Pancreas (tissue), 10 donors: ENCODE measurements around the gene ITIH3. TPM values are rescaled to one million over a fixed set of nuclear protein-coding genes. Genes with fewer than 3 reads are reported as not detected.
A peak's percentile ranks its signal among the peaks of the same experiment; 100 is the strongest.

ENCODE experiments used
- ATAC-seq, 4 donors: fragments of 200-7000 bp; cut with Tn5 transposase; one replicate each; pipeline versions ENCODE4 v1.8.0 to v1.9.1; 2020; ENCODE audit warnings: mild to moderate bottlenecking in 4 of 4, moderate library complexity in 4 of 4
- DNase-seq, 6 donors: peaks; one replicate each; pipeline ENCODE4 v3.0.0-alpha.2; 2020
- FAIRE-seq: peaks from 2 replicates; lab custom pipeline; 2012; peaks lifted over from hg19 to GRCh38; lab: Jason Lieb, UNC
- H3K27ac ChIP-seq, 4 donors: fragments of 200-600 bp; sonication (generic); 1 replicate in 3 of 4; 2 replicates in 1 of 4; pipeline versions ENCODE4 v1.5.0 to v1.8.0; 2020
- H3K27me3 ChIP-seq, 4 donors: fragments of 200-600 bp; one replicate each; pipeline ENCODE4 v1.8.0; 2021
- H3K36me3 ChIP-seq, 3 donors: fragments of 200-600 bp; sonication (generic) in 1 of 3; one replicate each; pipeline versions ENCODE4 v1.5.0 to v1.8.0; 2020 to 2021
- H3K4me1 ChIP-seq, 3 donors: fragments of 200-600 bp; one replicate each; pipeline ENCODE4 v1.8.0; 2021
- H3K4me3 ChIP-seq, 4 donors: fragments of 200-600 bp; sonication (generic) in 2 of 4; one replicate each; pipeline versions ENCODE4 v1.5.0 to v1.8.0; 2020 to 2021
- H3K9me3 ChIP-seq, 4 donors: fragments of 200-600 bp; one replicate each; pipeline ENCODE4 v1.8.0; 2021
- WGBS, 2 donors: extraction: QIAGEN DNeasy Blood & Tissue Kit; methylation state at CpG; one replicate each; pipeline ENCODE4 v1.1.7; 2013; 5-methylcytosine and 5-hydroxymethylcytosine counted together
- intact Hi-C, 3 donors: fragments of 100-400 bp; cut with DNase I; formaldehyde crosslinking; loops; one replicate each; pipeline versions ENCODE4 v1.11.1 to v1.14.2; 2022
- microRNA-seq, 2 donors: library from miRNA; unstranded; fragments of <30 nt; microRNA quantifications; one replicate each; pipeline versions ENCODE4 to v1.1.0, GENCODE V29; 2019 to 2020
- polyA plus RNA-seq, 2 donors: library from polyadenylated mRNA; stranded (reverse); fragments of 200-250 nt; gene quantifications; one replicate each; pipeline ENCODE4 v1.2.3, GENCODE V29; 2013
- total RNA-seq, 6 donors: library from RNA; stranded (reverse); fragmentation: NEBNext Ultra II Directional in 4 of 6; extraction: Animal tissue kit (Norgen Biotek cat#: 25700) in 4 of 6; gene quantifications; one replicate each; pipeline versions ENCODE4 v1.2.1 to v1.2.4, GENCODE V29; 2021 to 2023
- TF ChIP-seq, protein P1 (sequence below), 4 donors: fragments of 200-600 bp; sonication (generic) in 3 of 4; IDR thresholded peaks; one replicate each; pipeline versions ENCODE4 v1.5.0 to v1.8.0; 2021; ENCODE audit warnings: antibody characterized with exemption in 4 of 4
- donor health status: healthy with polysubstance abuse.
- donor health status: DM: no; HTN: no; CAD: no; lungs with moderate emphysema.
- donor health status: DM: no; HTN: no; CAD: no.
- donor health status: control.
- donor health status: control.
- donor health status: Bipolar disorder and iron deficiency.
- donor health status: DM: yes; HTN: yes; CAD: no.
- donor health status: DM: no; HTN: no; CAD: no.
- donor health status: DM: no; HTN: no; CAD: no.
- donor health status: DM: yes; HTN: yes; CAD: no.

The ITIH3 gene
- total and polyA plus RNA-seq, 8 donors: 0.29 to 2.1 (median 1.3) TPM; not detected in 2

DNA sequence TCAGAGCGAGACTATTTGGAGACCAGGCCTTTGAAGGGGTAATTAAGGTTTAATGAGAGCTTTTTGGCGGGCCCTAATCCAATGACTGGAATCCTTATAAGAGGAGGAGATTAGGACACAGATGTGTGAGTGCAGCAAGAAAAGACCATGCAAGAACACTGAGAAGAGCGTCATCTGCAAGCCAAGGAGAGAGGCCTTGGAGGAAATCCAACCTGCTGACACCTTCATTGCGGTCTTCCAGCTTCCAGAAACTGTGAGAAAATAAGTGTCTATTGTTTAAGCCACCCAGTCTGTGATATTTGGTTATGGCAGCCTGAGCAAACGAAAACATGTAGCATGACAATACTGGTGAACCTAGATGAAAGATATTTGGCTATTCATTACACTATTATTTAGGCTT, 63.3 kb downstream of the ITIH3 start:
- intact Hi-C loops: no loop called here
- Histone ChIP-seq H3K9me3 (no peaks in the 10 kb centered on the region), H3K27me3 (no peaks in the 10 kb centered on the region), H3K27ac (peak overlapping the region in 2 of 4 donors; percentile 10 to 33), H3K4me1 (peaks cover 0 to 6% (median 6%) of the 10 kb centered on the region in 3 donors), H3K36me3 (no peaks in the 10 kb centered on the region), H3K4me3 (no peak overlapping the region)
- peak in 3 of 4 donors; percentile 59 to 62 (median 60) for ATAC-seq
- TF ChIP-seq, protein P1, sequence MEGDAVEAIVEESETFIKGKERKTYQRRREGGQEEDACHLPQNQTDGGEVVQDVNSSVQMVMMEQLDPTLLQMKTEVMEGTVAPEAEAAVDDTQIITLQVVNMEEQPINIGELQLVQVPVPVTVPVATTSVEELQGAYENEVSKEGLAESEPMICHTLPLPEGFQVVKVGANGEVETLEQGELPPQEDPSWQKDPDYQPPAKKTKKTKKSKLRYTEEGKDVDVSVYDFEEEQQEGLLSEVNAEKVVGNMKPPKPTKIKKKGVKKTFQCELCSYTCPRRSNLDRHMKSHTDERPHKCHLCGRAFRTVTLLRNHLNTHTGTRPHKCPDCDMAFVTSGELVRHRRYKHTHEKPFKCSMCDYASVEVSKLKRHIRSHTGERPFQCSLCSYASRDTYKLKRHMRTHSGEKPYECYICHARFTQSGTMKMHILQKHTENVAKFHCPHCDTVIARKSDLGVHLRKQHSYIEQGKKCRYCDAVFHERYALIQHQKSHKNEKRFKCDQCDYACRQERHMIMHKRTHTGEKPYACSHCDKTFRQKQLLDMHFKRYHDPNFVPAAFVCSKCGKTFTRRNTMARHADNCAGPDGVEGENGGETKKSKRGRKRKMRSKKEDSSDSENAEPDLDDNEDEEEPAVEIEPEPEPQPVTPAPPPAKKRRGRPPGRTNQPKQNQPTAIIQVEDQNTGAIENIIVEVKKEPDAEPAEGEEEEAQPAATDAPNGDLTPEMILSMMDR (IDR thresholded peaks at IDR 0.05): no peak
- DNase-seq: peak in 2 of 6 donors; percentile 35 to 49
- no peak for FAIRE-seq
- 51 to 53% methylated on average over 5 of the region's 5 CpGs for WGBS, 2 donors

Small RNAs within 50 kb of the gene (microRNA-seq; reads per million reads assigned to microRNA genes)
- gene MIR8064: 0 reads per million in 2 donors

Other genes starting within 250 kb of the ITIH3 start
- gene PBRM1, start 108.9 kb upstream of the ITIH3 start, total RNA-seq: 10 to 100 TPM; 18.3 to 34.9 (median 27.1) TPM
- 1 to 10 TPM; 7.4 to 9.6 TPM for gene PBRM1, start 108.9 kb upstream of the ITIH3 start, polyA plus RNA-seq
- 10 to 100 TPM; 22.4 to 57.7 (median 45.5) TPM for gene GNL3, start 108.8 kb upstream of the ITIH3 start, total RNA-seq
- 10 to 100 TPM; 56.8 to 65.6 TPM for gene GNL3, start 108.8 kb upstream of the ITIH3 start, polyA plus RNA-seq
- 10 to 100 TPM; 19.0 to 35.0 (median 21.0) TPM for gene GLT8D1, start 89.0 kb upstream of the ITIH3 start, total RNA-seq
- gene GLT8D1, start 89.0 kb upstream of the ITIH3 start, polyA plus RNA-seq: 10 to 100 TPM; 24.3 to 40.7 TPM
- 10 to 100 TPM; 54.9 to 87.1 (median 58.7) TPM for gene SPCS1, start 88.7 kb upstream of the ITIH3 start, total RNA-seq
- 100 to 1,000 TPM in 1 of 2 donors, 10 to 100 TPM in 1; 52.4 to 121 TPM for gene SPCS1, start 88.7 kb upstream of the ITIH3 start, polyA plus RNA-seq
- gene NEK4, start 23.9 kb upstream of the ITIH3 start, total RNA-seq: 10 to 100 TPM; 12.2 to 22.0 (median 16.1) TPM
- 1 to 10 TPM; 4.0 to 5.0 TPM for gene NEK4, start 23.9 kb upstream of the ITIH3 start, polyA plus RNA-seq
- gene ITIH1, start 17.2 kb upstream of the ITIH3 start, total RNA-seq: 1 to 10 TPM in 1 of 6 donors, under 1 TPM in 4, not detected in 1; 0.32 to 1.9 (median 0.43) TPM
- gene ITIH1, start 17.2 kb upstream of the ITIH3 start, polyA plus RNA-seq: 1 to 10 TPM; 1.1 to 1.2 TPM
- gene ITIH4, start 35.9 kb downstream of the ITIH3 start, total RNA-seq: 100 to 1,000 TPM in 2 of 6 donors, 10 to 100 TPM in 4; 16.2 to 276 (median 77.1) TPM
- 100 to 1,000 TPM in 1 of 2 donors, 10 to 100 TPM in 1; 64.3 to 249 TPM for gene ITIH4, start 35.9 kb downstream of the ITIH3 start, polyA plus RNA-seq
- under 1 TPM in 3 of 6 donors, not detected in 3; 0.42 to 0.55 (median 0.47) TPM for gene MUSTN1, start 40.2 kb downstream of the ITIH3 start, total RNA-seq
- 10 to 100 TPM; 35.2 to 63.7 TPM for gene MUSTN1, start 40.2 kb downstream of the ITIH3 start, polyA plus RNA-seq
- gene STIMATE, start 102.8 kb downstream of the ITIH3 start, total RNA-seq: 10 to 100 TPM in 4 of 6 donors, 1 to 10 TPM in 2; 7.7 to 16.0 (median 13.6) TPM
- 10 to 100 TPM in 1 of 2 donors, 1 to 10 TPM in 1; 5.0 to 19.9 TPM for gene STIMATE, start 102.8 kb downstream of the ITIH3 start, polyA plus RNA-seq